SJCRH30 (cell line): ENCODE results near the gene CCR9. TPM values are rescaled to one million over a fixed set of nuclear protein-coding genes. Genes with fewer than 3 reads are reported as not detected.

ENCODE experiments used
- DNase-seq, 2 experiments: peaks; one replicate each; pipeline ENCODE4 v3.0.0-alpha.2; 2015 to 2020
- H3K27ac ChIP-seq: fragments of 250-450 bp; sonication (Bioruptor Pico); 2 replicates; pipeline ENCODE4 v1.5.1; 2020; ENCODE audit warnings: mild to moderate bottlenecking, moderate library complexity
- H3K27me3 ChIP-seq: fragments of 250-450 bp; sonication (Bioruptor Pico); 2 replicates; pipeline ENCODE4 v1.5.1; 2020; ENCODE audit warnings: mild to moderate bottlenecking, moderate library complexity
- H3K36me3 ChIP-seq: fragments of 250-450 bp; sonication (Bioruptor Pico); 2 replicates; pipeline ENCODE4 v1.5.1; 2020; ENCODE audit warnings: mild to moderate bottlenecking, moderate library complexity
- H3K4me1 ChIP-seq: fragments of 250-450 bp; sonication (Bioruptor Pico); 2 replicates; pipeline ENCODE4 v1.5.1; 2020; ENCODE audit warnings: mild to moderate bottlenecking, moderate library complexity
- H3K4me3 ChIP-seq: fragments of 250-450 bp; sonication (Bioruptor Pico); 2 replicates; pipeline ENCODE4 v1.5.1; 2020; ENCODE audit warnings: mild to moderate bottlenecking, moderate library complexity
- H3K9me3 ChIP-seq: fragments of 250-450 bp; sonication (Bioruptor Pico); replicated peaks from 2 replicates; pipeline ENCODE4 v1.5.1; 2020; ENCODE audit warnings: mild to moderate bottlenecking, moderate library complexity
- total RNA-seq: library from RNA; depleted of rRNA; stranded (reverse); fragments of >200 nt; shearing (Covaris generic); gene quantifications from 2 replicates; pipeline ENCODE4 v1.2.3, GENCODE V29; 2014; rRNA removed

CCR9 gene
- total RNA-seq, 1 experiment from 2014 or later = not detected

- Histone ChIP-seq H3K36me3 (no peaks in the 10 kb centered on the region), H3K9me3 (no peaks in the 10 kb centered on the region), H3K27me3 (no peaks in the 10 kb centered on the region), H3K4me3 (no peak overlapping the region), H3K4me1 (peaks cover 12% of the 10 kb centered on the region), H3K27ac (no peak overlapping the region)
- DNase-seq = no peak
Observed at GRCh38 chr3:45944830-45945620, 58.7 kb downstream of the CCR9 start.

- no peaks in the 10 kb centered on the region for H3K27me3 ChIP-seq
- no peak overlapping the region for H3K27ac ChIP-seq
- H3K9me3 ChIP-seq = no peaks in the 10 kb centered on the region
- peaks cover 12% of the 10 kb centered on the region for H3K4me1 ChIP-seq
- no peaks in the 10 kb centered on the region for H3K36me3 ChIP-seq
- H3K4me3 ChIP-seq = no peak overlapping the region
- no peak for DNase-seq
Observed at GRCh38 chr3:45946307-45946706, 60.0 kb downstream of the CCR9 start.

GRCh38 chr3:45946875-45947274 lies 60.5 kb downstream of the CCR9 start:
- no peaks in the 10 kb centered on the region for H3K27me3 ChIP-seq
- peaks cover 10% of the 10 kb centered on the region for H3K4me1 ChIP-seq
- no peak overlapping the region for H3K27ac ChIP-seq
- H3K36me3 ChIP-seq = no peaks in the 10 kb centered on the region
- no peak overlapping the region for H3K4me3 ChIP-seq
- DNase-seq = no peak
- H3K9me3 ChIP-seq = no peaks in the 10 kb centered on the region

- Histone ChIP-seq H3K4me1 (peaks cover 5% of the 10 kb centered on the region), H3K9me3 (no peaks in the 10 kb centered on the region), H3K27me3 (no peaks in the 10 kb centered on the region), H3K36me3 (no peaks in the 10 kb centered on the region), H3K27ac (no peak overlapping the region), H3K4me3 (no peak overlapping the region)
- DNase-seq = no peak
Observed at GRCh38 chr3:45947361-45947760, 61.0 kb downstream of the CCR9 start.

GRCh38 chr3:45948311-45948781 lies 62.0 kb downstream of the CCR9 start:
- Histone ChIP-seq H3K4me1 (no peaks in the 10 kb centered on the region), H3K27ac (no peak overlapping the region), H3K36me3 (no peaks in the 10 kb centered on the region), H3K27me3 (no peaks in the 10 kb centered on the region), H3K4me3 (no peak overlapping the region), H3K9me3 (no peaks in the 10 kb centered on the region)
- DNase-seq = no peak

GRCh38 chr3:45948881-45949280 lies 62.5 kb downstream of the CCR9 start:
- H3K27ac ChIP-seq = no peak overlapping the region
- H3K27me3 ChIP-seq = no peaks in the 10 kb centered on the region
- DNase-seq = no peak
- no peaks in the 10 kb centered on the region for H3K9me3 ChIP-seq
- H3K36me3 ChIP-seq = no peaks in the 10 kb centered on the region
- no peaks in the 10 kb centered on the region for H3K4me1 ChIP-seq
- H3K4me3 ChIP-seq = no peak overlapping the region

- no peaks in the 10 kb centered on the region for H3K4me1 ChIP-seq
- H3K36me3 ChIP-seq = no peaks in the 10 kb centered on the region
- H3K27me3 ChIP-seq = no peaks in the 10 kb centered on the region
- DNase-seq = no peak
- H3K9me3 ChIP-seq = no peaks in the 10 kb centered on the region
- H3K27ac ChIP-seq = no peak overlapping the region
- H3K4me3 ChIP-seq = no peak overlapping the region
Observed at GRCh38 chr3:45949432-45949831, 63.1 kb downstream of the CCR9 start.

- no peaks in the 10 kb centered on the region for H3K36me3 ChIP-seq
Observed at GRCh38 chr3:45950131-45950530, 63.8 kb downstream of the CCR9 start.

GRCh38 chr3:45950686-45951600 lies 64.6 kb downstream of the CCR9 start:
- Histone ChIP-seq H3K9me3 (no peaks in the 10 kb centered on the region), H3K36me3 (no peaks in the 10 kb centered on the region), H3K4me1 (no peaks in the 10 kb centered on the region), H3K4me3 (no peak overlapping the region), H3K27me3 (no peaks in the 10 kb centered on the region), H3K27ac (no peak overlapping the region)
- no peak for DNase-seq

More at GRCh38 chr3:45950131-45950530, 63.8 kb downstream of the CCR9 start:
- Histone ChIP-seq H3K4me1 (no peaks in the 10 kb centered on the region), H3K9me3 (no peaks in the 10 kb centered on the region), H3K27me3 (no peaks in the 10 kb centered on the region), H3K27ac (no peak overlapping the region), H3K4me3 (no peak overlapping the region)
- no peak for DNase-seq

- Histone ChIP-seq H3K27me3 (no peaks in the 10 kb centered on the region), H3K4me1 (no peaks in the 10 kb centered on the region), H3K27ac (no peak overlapping the region), H3K4me3 (no peak overlapping the region), H3K36me3 (no peaks in the 10 kb centered on the region), H3K9me3 (no peaks in the 10 kb centered on the region)
- no peak for DNase-seq
Observed at GRCh38 chr3:45951946-45952345, 65.6 kb downstream of the CCR9 start.

- Histone ChIP-seq H3K4me3 (no peak overlapping the region), H3K9me3 (no peaks in the 10 kb centered on the region), H3K27ac (no peak overlapping the region), H3K27me3 (no peaks in the 10 kb centered on the region), H3K36me3 (no peaks in the 10 kb centered on the region), H3K4me1 (no peaks in the 10 kb centered on the region)
- DNase-seq = no peak
Observed at GRCh38 chr3:45952456-45952855, 66.1 kb downstream of the CCR9 start.

Other genes starting within 250 kb of the CCR9 start
- gene SACM1L, start 197.1 kb upstream of the CCR9 start, total RNA-seq = 21.7 and 25.0 TPM in 2 replicates
- not detected in 2 replicates for gene SLC6A20, start 90.0 kb upstream of the CCR9 start, total RNA-seq
- 10.0 and 14.1 TPM in 2 replicates for gene LZTFL1, start 44.4 kb upstream of the CCR9 start, total RNA-seq
- gene CXCR6, start 56.9 kb downstream of the CCR9 start, total RNA-seq = not detected in 2 replicates
- 6.5 and 7.2 TPM in 2 replicates for gene FYCO1, start 109.3 kb downstream of the CCR9 start, total RNA-seq
- not detected in 2 replicates for gene XCR1, start 140.9 kb downstream of the CCR9 start, total RNA-seq